ENCODE data around the gene MYO3B.

DNA sequence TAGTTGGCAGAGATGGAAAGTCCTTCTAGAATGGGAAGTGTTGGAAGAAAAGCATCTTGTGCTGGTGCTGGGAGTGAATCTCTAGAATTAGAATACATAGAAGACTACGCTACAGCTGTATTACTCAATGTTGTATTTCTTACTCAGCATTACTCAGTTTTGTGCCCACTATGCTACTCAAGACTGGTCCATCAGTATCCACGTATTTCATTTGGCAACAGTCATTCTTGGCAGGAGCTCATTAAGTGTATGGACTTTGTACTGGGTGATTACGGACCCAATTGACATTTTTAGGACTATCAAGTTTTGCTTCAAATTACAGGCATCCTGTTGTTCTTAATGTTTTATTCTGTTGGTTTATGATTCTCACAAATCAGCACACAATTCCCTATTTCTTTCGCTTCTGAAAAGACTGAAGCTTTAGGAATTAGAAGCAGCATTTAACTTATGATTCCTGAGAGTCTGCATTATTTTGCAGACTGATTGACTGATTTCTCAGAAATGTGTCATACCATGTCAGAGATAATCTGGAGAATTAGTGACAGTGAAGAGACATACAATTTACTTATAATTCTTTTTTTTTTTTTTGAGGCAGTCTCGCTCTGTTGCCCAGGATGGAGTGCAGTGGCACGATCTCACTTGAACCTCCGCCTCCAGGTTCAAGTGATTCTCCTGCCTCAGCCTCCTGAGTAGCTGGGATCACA, 136.9 kb downstream of the MYO3B start:
- TF ChIP-seq, protein P1, sequence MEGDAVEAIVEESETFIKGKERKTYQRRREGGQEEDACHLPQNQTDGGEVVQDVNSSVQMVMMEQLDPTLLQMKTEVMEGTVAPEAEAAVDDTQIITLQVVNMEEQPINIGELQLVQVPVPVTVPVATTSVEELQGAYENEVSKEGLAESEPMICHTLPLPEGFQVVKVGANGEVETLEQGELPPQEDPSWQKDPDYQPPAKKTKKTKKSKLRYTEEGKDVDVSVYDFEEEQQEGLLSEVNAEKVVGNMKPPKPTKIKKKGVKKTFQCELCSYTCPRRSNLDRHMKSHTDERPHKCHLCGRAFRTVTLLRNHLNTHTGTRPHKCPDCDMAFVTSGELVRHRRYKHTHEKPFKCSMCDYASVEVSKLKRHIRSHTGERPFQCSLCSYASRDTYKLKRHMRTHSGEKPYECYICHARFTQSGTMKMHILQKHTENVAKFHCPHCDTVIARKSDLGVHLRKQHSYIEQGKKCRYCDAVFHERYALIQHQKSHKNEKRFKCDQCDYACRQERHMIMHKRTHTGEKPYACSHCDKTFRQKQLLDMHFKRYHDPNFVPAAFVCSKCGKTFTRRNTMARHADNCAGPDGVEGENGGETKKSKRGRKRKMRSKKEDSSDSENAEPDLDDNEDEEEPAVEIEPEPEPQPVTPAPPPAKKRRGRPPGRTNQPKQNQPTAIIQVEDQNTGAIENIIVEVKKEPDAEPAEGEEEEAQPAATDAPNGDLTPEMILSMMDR (IDR thresholded peaks at IDR 0.05) = no peak
- no peak for TF ChIP-seq POLR2A (IDR thresholded peaks at IDR 0.05)
